Fibroblast of lung (primary cell): ENCODE data around the gene TESMIN. TPM values are rescaled to one million over a fixed set of nuclear protein-coding genes. Genes with fewer than 3 reads are reported as not detected.

ENCODE experiments used
- DNase-seq, 2 donors: peaks; one replicate each; pipeline versions ENCODE4 v3.0.0 to v3.0.0-alpha.2; 2010; ENCODE audit warnings: low read depth in 2 of 2
- H2AFZ ChIP-seq: 2 replicates; pipeline ENCODE4 v1.5.1; 2012; ENCODE audit warnings: low read length, control low read depth, inconsistent platforms
- H3K27ac ChIP-seq: 2 replicates; pipeline ENCODE4 v1.5.1; 2011; ENCODE audit warnings: low read length, control low read depth; ENCODE audit not compliant: insufficient read depth
- H3K27me3 ChIP-seq: 2 replicates; pipeline ENCODE4 v1.5.1; 2011; ENCODE audit warnings: mild to moderate bottlenecking, low read length; ENCODE audit not compliant: control insufficient read depth, insufficient read depth
- H3K36me3 ChIP-seq: 2 replicates; pipeline ENCODE4 v1.5.1; 2011; ENCODE audit warnings: low read length; ENCODE audit not compliant: control insufficient read depth, insufficient read depth
- H3K4me1 ChIP-seq: 2 replicates; pipeline ENCODE4 v1.5.1; 2011; ENCODE audit warnings: low read length; ENCODE audit not compliant: control insufficient read depth, insufficient read depth; ENCODE audit errors: extremely low read depth
- H3K4me2 ChIP-seq: 2 replicates; pipeline ENCODE4 v1.5.1; 2011; ENCODE audit warnings: low read length, control low read depth; ENCODE audit not compliant: insufficient read depth; ENCODE audit errors: extremely low read depth
- H3K4me3 ChIP-seq, 4 experiments: fragments of 200-600 bp in 1 of 4; sonication (generic) in 1 of 4; replicated peaks in 1 of 4; 2 replicates each; pipeline ENCODE4 v1.5.1; 2011 to 2016; ENCODE audit warnings: low read length in 4 of 4, low read depth in 3 of 4, mild to moderate bottlenecking in 3 of 4, control low read depth in 2 of 4, inconsistent platforms in 1 of 4, mixed read lengths in 1 of 4; ENCODE audit not compliant: insufficient read depth in 1 of 4; ENCODE audit errors: control extremely low read depth in 1 of 4
- H3K79me2 ChIP-seq: 2 replicates; pipeline ENCODE4 v1.5.1; 2012; ENCODE audit warnings: mild to moderate bottlenecking, low read length, inconsistent platforms; ENCODE audit not compliant: control insufficient read depth, insufficient read depth
- H3K9ac ChIP-seq: 2 replicates; pipeline ENCODE4 v1.5.1; 2011; ENCODE audit warnings: mild to moderate bottlenecking, low read length, control low read depth; ENCODE audit not compliant: insufficient read depth
- H3K9me3 ChIP-seq: 2 replicates; pipeline ENCODE4 v1.5.1; 2012; ENCODE audit warnings: low read depth, low read length; ENCODE audit not compliant: control insufficient read depth, insufficient read depth
- H4K20me1 ChIP-seq: 2 replicates; pipeline ENCODE4 v1.5.1; 2011; ENCODE audit warnings: low read length; ENCODE audit not compliant: control insufficient read depth, insufficient read depth; ENCODE audit errors: extremely low read depth
- CTCF ChIP-seq, 2 donors: IDR thresholded peaks in 1 of 2; conservative IDR thresholded peaks in 1 of 2; 1 replicate in 1 of 2; 2 replicates in 1 of 2; pipeline ENCODE4 v1.5.1; 2011 to 2012; ENCODE audit warnings: low read length in 2 of 2, control low read depth in 1 of 2, inconsistent platforms in 1 of 2, low read depth in 1 of 2, mild to moderate bottlenecking in 1 of 2
- EZH2 ChIP-seq: IDR thresholded peaks from 2 replicates; pipeline ENCODE4 v1.5.1; 2012; ENCODE audit warnings: low read length, control low read depth, mild to moderate bottlenecking; ENCODE audit errors: missing control alignments
- polyA plus RNA-seq, 2 donors: library from polyadenylated mRNA; depleted of rRNA in 1 of 2; stranded (reverse) in 1 of 2; unstranded in 1 of 2; fragments of >200 nt; gene quantifications; 2 replicates each; pipeline ENCODE4 v1.2.1, GENCODE V29; 2011 to 2012; ENCODE audit warnings: missing spikeins in 1 of 2
- total RNA-seq: library from RNA; depleted of rRNA; stranded (reverse); fragments of >200 nt; gene quantifications from 2 replicates; pipeline ENCODE4 v1.2.1, GENCODE V29; 2014

TESMIN gene
- total and polyA plus RNA-seq, 2 donors (not counting 1 experiment from before 2014, with no cell fraction given) = 0.70 to 2.0 TPM

DNA sequence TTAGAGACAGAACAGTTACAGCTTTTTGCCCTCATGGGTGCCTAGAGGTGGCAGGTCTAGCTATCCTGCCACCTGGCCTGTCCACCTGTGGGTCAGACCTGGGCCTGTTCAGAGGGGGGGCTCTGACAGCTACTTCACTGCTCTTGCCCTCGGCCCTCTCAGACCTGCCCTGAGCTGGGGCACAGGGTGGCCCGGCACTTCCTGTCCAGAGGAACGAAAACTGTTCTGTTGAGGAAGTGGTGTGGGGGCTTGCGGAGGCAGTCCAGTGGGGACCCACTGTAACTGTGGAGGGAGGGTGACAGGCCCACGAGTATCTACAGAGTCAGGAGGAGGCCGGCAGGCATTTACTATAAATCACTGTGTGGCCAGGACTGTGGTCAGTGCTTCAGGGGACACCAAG lies 16.2 kb downstream of the TESMIN start:
- H3K9me3 ChIP-seq = no peaks in the 10 kb centered on the region
- H3K27ac ChIP-seq = no peak overlapping the region
- DNase-seq = no peak
- H3K4me2 ChIP-seq = no peak overlapping the region
- TF ChIP-seq CTCF (conservative IDR thresholded peaks at IDR 0.05 in 1 of 2, IDR thresholded peaks at IDR 0.05 in 1 of 2; ENCODE audit: low read depth in 1 of 2, low read length in 2 of 2) = no peak
- H2AFZ ChIP-seq = no peak overlapping the region
- no peaks in the 10 kb centered on the region for H3K36me3 ChIP-seq
- H3K9ac ChIP-seq = no peak overlapping the region
- H3K27me3 ChIP-seq = peaks cover 15% of the 10 kb centered on the region
- H3K79me2 ChIP-seq = no peaks in the 10 kb centered on the region
- H3K4me1 ChIP-seq = no peaks in the 10 kb centered on the region
- no peaks in the 10 kb centered on the region for H4K20me1 ChIP-seq
- no peak overlapping the region for H3K4me3 ChIP-seq

DNA sequence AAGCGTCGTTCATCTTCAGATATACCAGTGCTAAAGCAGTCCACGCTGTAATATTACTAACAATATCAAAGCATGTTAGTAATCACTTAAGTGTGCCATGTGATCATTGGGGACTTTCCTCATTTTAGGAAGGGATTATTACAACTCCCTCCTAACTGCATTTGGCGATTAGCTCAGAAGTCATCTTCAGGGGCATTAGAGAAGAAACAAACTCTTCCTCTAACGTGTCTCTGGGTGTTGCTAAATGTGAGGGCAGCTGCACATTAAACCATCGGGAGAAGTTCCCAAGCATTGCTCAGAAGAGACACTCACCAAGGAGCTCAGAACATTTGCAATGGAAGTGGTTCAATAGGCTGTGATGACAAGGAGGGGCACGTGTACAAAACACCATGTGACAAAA lies 17.2 kb downstream of the TESMIN start:
- Histone ChIP-seq H3K4me1 (no peaks in the 10 kb centered on the region), H3K27ac (no peak overlapping the region), H3K9me3 (no peaks in the 10 kb centered on the region), H3K27me3 (peaks cover 15% of the 10 kb centered on the region), H3K36me3 (no peaks in the 10 kb centered on the region), H3K4me2 (no peak overlapping the region), H3K79me2 (no peaks in the 10 kb centered on the region), H3K9ac (no peak overlapping the region), H3K4me3 (no peak overlapping the region), H2AFZ (no peak overlapping the region), H4K20me1 (no peaks in the 10 kb centered on the region)
- TF ChIP-seq CTCF (conservative IDR thresholded peaks at IDR 0.05 in 1 of 2, IDR thresholded peaks at IDR 0.05 in 1 of 2; ENCODE audit: low read depth in 1 of 2, low read length in 2 of 2) (no peak), EZH2 (no peak)
- DNase-seq = no peak

DNA sequence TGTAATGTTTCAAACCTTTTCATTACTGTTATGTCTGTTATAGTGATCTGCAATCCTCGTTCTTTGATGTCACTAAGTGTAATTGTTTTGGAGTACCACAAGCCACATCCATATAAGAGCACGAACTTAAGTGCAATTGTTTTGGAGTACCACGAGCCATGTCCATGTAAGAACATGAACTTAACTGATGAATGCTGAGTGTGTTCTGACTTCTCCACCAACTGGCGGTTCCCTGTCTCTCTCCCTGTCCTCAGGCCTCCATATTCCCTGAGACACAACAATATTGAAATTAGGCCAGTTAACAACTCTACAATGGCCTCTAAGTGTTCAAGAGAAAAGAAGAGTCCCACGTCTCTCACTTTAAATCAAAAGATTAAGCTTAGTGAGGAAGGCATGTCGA lies 23.5 kb downstream of the TESMIN start:
- peak in 1 of 2 donors; percentile 61 for DNase-seq
- no peak overlapping the region for H3K4me3 ChIP-seq
- no peaks in the 10 kb centered on the region for H3K36me3 ChIP-seq
- H3K79me2 ChIP-seq = no peaks in the 10 kb centered on the region
- H3K27me3 ChIP-seq = peaks cover 19% of the 10 kb centered on the region
- H2AFZ ChIP-seq = no peak overlapping the region
- H3K9ac ChIP-seq = no peak overlapping the region
- no peaks in the 10 kb centered on the region for H3K4me1 ChIP-seq
- no peaks in the 10 kb centered on the region for H3K9me3 ChIP-seq
- no peak overlapping the region for H3K27ac ChIP-seq
- no peaks in the 10 kb centered on the region for H4K20me1 ChIP-seq
- no peak overlapping the region for H3K4me2 ChIP-seq
- no peak for TF ChIP-seq EZH2
- peak; percentile 25 to 50 for TF ChIP-seq CTCF (conservative IDR thresholded peaks at IDR 0.05 in 1 of 2, IDR thresholded peaks at IDR 0.05 in 1 of 2; ENCODE audit: low read depth in 1 of 2, low read length in 2 of 2)
